Sigmoid colon (tissue), 7 donors: ENCODE measurements around the gene AXIN1. TPM values are rescaled to one million over a fixed set of nuclear protein-coding genes. Genes with fewer than 3 reads are reported as not detected.

Experiments
- DNase-seq: peaks from one replicate; pipeline ENCODE4 v3.0.0-alpha.2; 2019
- H3K27ac ChIP-seq, 4 donors: fragments of 200-600 bp; sonication (generic); one replicate each; pipeline ENCODE4 v1.5.1; 2016 to 2019; ENCODE audit warnings: mild to moderate bottlenecking in 1 of 4
- H3K27me3 ChIP-seq, 3 donors: fragments of 200-600 bp; sonication (generic); one replicate each; pipeline ENCODE4 v1.5.1; 2019; ENCODE audit warnings: mild to moderate bottlenecking in 1 of 3
- H3K36me3 ChIP-seq, 4 donors: fragments of 200-600 bp; sonication (generic); one replicate each; pipeline ENCODE4 v1.5.1; 2016 to 2019
- H3K4me1 ChIP-seq, 4 donors: fragments of 200-600 bp; sonication (generic); one replicate each; pipeline ENCODE4 v1.5.1; 2017 to 2019
- H3K4me3 ChIP-seq, 4 donors: fragments of 200-600 bp; sonication (generic); one replicate each; pipeline ENCODE4 v1.5.1; 2017 to 2019; ENCODE audit warnings: mild to moderate bottlenecking in 2 of 4, moderate library complexity in 1 of 4
- H3K9me3 ChIP-seq, 4 donors: fragments of 200-600 bp in 3 of 4; sonication (generic) in 3 of 4; one replicate each; pipeline versions ENCODE4 v1.5.1 to v1.6.1; 2013 to 2019
- EP300 ChIP-seq, 4 donors: sonication (generic); formaldehyde crosslinking; IDR thresholded peaks; one replicate each; pipeline ENCODE4 v1.6.1; 2017; ENCODE audit warnings: antibody characterized with exemption in 4 of 4
- POLR2A ChIP-seq, 2 donors: fragments of 450-650 bp; IDR thresholded peaks; one replicate each; pipeline ENCODE4 v1.6.1; 2016; ENCODE audit warnings: antibody characterized with exemption in 2 of 2, mild to moderate bottlenecking in 2 of 2, moderate library complexity in 2 of 2
- POLR2AphosphoS5 ChIP-seq, 4 donors: sonication (generic); formaldehyde crosslinking; IDR thresholded peaks; one replicate each; pipeline ENCODE4 v1.6.1; 2017; ENCODE audit warnings: antibody characterized with exemption in 4 of 4
- WGBS, 2 donors: extraction: QIAGEN DNeasy Blood & Tissue Kit; methylation state at CpG; one replicate each; pipeline ENCODE4 v1.1.7; 2013; 5-methylcytosine and 5-hydroxymethylcytosine counted together
- intact Hi-C: fragments of 100-400 bp; cut with DNase I; formaldehyde crosslinking; loops from one replicate; pipeline ENCODE4 v1.15.1; 2023
- polyA plus RNA-seq, 3 donors: library from polyadenylated mRNA; stranded (reverse); fragments of 200-250 nt; gene quantifications; one replicate each; pipeline ENCODE4 v1.2.3, GENCODE V29; 2013
- total RNA-seq, 4 donors: library from RNA; depleted of rRNA; stranded (reverse); fragments of >200 nt; gene quantifications; one replicate each; pipeline ENCODE4 v1.1.0, GENCODE V29; 2016
- TF ChIP-seq, protein P1 (sequence below), 4 experiments: fragments of 450-650 bp in 3 of 4; fragments of 200-600 bp in 1 of 4; IDR thresholded peaks; one replicate each; pipeline ENCODE4 v1.5.1; 2016 to 2019; ENCODE audit warnings: antibody characterized with exemption in 4 of 4, mild to moderate bottlenecking in 3 of 4, moderate library complexity in 2 of 4
- donor health status: healthy with polysubstance abuse.
- donor health status: Bipolar disorder and iron deficiency.
- donor health status: healthy.

The AXIN1 gene
- total and polyA plus RNA-seq, 7 donors, result 17.9 to 33.4 (median 28.2) TPM

DNA sequence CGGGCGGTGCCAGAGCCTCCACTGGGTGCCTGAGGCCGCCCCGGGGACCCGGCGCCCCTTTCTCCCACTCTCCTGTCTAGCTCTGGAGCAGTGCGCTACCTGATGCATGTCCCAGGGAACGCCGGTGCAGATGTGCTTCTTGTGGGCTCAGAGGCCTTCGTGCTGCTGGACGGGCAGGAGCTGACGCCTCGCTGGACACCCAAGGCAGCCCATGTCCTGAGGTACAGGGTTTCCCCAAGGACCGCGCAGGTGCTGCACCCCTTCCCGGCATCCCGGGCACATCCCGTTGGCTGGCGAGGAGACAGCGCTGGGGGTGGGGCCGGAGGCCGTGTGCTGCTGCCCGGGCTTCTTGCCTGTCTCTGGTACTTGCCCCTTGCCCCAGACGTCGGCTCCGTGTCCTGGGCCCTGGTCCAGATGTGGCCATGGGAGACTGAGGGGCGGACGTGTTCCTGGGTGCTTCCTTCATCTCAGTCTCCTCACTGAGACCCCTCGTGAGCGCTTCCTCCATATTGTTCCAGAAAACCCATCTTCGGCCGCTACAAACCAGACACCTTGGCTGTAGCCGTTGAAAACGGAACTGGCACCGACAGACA lies 89.2 kb downstream of the AXIN1 start:
- peaks cover 40 to 68% (median 47%) of the 10 kb centered on the region in 4 donors for H3K36me3 ChIP-seq
- TF ChIP-seq EP300 (IDR thresholded peaks at IDR 0.05), result no peak
- TF ChIP-seq POLR2A (IDR thresholded peaks at IDR 0.05), result no peak
- no peak for TF ChIP-seq POLR2AphosphoS5 (IDR thresholded peaks at IDR 0.05)
- TF ChIP-seq, protein P1, sequence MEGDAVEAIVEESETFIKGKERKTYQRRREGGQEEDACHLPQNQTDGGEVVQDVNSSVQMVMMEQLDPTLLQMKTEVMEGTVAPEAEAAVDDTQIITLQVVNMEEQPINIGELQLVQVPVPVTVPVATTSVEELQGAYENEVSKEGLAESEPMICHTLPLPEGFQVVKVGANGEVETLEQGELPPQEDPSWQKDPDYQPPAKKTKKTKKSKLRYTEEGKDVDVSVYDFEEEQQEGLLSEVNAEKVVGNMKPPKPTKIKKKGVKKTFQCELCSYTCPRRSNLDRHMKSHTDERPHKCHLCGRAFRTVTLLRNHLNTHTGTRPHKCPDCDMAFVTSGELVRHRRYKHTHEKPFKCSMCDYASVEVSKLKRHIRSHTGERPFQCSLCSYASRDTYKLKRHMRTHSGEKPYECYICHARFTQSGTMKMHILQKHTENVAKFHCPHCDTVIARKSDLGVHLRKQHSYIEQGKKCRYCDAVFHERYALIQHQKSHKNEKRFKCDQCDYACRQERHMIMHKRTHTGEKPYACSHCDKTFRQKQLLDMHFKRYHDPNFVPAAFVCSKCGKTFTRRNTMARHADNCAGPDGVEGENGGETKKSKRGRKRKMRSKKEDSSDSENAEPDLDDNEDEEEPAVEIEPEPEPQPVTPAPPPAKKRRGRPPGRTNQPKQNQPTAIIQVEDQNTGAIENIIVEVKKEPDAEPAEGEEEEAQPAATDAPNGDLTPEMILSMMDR (IDR thresholded peaks at IDR 0.05), result no peak
- H3K4me1 ChIP-seq, result no peaks in the 10 kb centered on the region
- no peaks in the 10 kb centered on the region for H3K9me3 ChIP-seq
- no peak for DNase-seq
- H3K27me3 ChIP-seq, result no peaks in the 10 kb centered on the region
- WGBS, 2 donors, result 94 to 97% methylated on average over 35 of the region's 35 CpGs
- no peak overlapping the region for H3K27ac ChIP-seq
- intact Hi-C loops, result no loop called here
- H3K4me3 ChIP-seq, result no peak overlapping the region

DNA sequence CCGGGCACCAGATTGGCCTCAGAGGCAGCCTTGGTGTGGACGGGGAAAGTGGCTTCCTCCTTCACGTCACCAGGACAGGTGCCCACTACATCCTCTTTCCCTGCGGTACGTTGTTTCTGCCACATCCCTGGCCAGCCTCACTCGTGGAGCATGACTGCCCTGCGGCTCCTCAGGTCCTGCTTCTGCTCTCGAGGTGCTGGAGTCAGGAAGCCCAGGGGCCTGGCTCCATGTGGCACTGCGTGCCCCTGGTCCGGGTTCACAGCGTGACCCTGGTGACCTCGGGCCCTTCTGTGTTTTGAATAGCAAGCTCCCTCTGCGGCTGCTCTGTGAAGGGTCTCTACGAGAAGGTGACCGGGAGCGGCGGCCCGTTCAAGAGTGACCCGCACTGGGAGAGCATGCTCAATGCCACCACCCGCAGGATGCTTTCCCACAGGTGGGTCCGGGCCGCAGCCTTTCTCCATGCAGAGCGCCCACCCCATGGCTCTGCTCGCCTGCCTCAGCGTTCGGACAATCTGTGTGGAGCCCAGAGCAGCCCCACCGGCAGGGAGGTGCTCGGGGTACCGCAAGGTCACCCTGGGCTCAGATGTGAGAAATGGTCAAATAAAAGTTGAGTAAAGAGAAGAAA lies 90.3 kb downstream of the AXIN1 start:
- H3K4me1 ChIP-seq, result no peaks in the 10 kb centered on the region
- no peak overlapping the region for H3K27ac ChIP-seq
- intact Hi-C loops, result no loop called here
- H3K36me3 ChIP-seq, result peaks cover 40 to 68% (median 47%) of the 10 kb centered on the region in 4 donors
- TF ChIP-seq POLR2A (IDR thresholded peaks at IDR 0.05), result no peak
- TF ChIP-seq, protein P1 (IDR thresholded peaks at IDR 0.05), result no peak
- no peak for TF ChIP-seq POLR2AphosphoS5 (IDR thresholded peaks at IDR 0.05)
- no peak for TF ChIP-seq EP300 (IDR thresholded peaks at IDR 0.05)
- whole genome bisulfite sequencing, 2 donors, result 95% methylated on average over 29 of the region's 29 CpGs
- H3K27me3 ChIP-seq, result no peaks in the 10 kb centered on the region
- H3K9me3 ChIP-seq, result no peaks in the 10 kb centered on the region
- no peak overlapping the region for H3K4me3 ChIP-seq
- DNase-seq, result no peak

DNA sequence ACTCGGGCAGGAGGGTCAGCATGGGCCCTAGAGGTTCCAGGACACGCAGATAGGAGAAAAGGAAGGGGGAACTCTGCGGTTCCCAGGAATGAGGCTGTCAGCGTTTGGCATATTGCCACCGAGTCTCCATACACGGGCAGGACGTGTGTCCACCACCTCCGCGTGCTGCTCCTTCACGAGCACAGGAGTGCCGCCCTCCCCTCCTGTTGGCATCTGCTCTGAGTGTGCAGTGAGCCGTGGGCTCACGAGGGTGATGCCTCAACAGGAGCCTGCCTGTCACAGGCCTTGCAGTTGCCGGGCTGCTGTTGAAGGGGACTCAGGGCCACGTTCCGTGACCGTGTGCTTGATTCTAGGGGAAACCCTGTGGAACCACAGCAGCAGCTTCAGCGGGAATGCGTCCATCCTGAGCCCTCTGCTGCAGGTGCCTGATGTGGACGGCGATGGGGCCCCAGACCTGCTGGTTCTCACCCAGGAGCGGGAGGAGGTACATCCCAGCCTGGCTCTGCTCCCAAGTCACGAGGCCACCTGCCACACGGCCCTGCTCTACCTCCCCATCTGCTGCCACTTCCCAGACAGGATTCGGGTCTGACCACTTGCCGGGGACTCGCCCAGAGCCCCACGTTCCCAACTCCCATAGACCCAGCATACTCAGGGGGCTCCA lies 91.4 kb downstream of the AXIN1 start:
- TF ChIP-seq EP300 (IDR thresholded peaks at IDR 0.05) (no peak), POLR2A (IDR thresholded peaks at IDR 0.05) (no peak), POLR2AphosphoS5 (IDR thresholded peaks at IDR 0.05) (no peak)
- TF ChIP-seq, protein P1 (IDR thresholded peaks at IDR 0.05), result no peak
- Histone ChIP-seq H3K4me3 (no peak overlapping the region), H3K27ac (no peak overlapping the region), H3K27me3 (no peaks in the 10 kb centered on the region), H3K4me1 (no peaks in the 10 kb centered on the region), H3K9me3 (no peaks in the 10 kb centered on the region), H3K36me3 (peaks cover 40 to 76% (median 47%) of the 10 kb centered on the region in 4 donors)
- intact Hi-C loops, result no loop called here
- 89 to 91% methylated on average over 28 of the region's 28 CpGs for WGBS, 2 donors
- DNase-seq, result no peak

DNA sequence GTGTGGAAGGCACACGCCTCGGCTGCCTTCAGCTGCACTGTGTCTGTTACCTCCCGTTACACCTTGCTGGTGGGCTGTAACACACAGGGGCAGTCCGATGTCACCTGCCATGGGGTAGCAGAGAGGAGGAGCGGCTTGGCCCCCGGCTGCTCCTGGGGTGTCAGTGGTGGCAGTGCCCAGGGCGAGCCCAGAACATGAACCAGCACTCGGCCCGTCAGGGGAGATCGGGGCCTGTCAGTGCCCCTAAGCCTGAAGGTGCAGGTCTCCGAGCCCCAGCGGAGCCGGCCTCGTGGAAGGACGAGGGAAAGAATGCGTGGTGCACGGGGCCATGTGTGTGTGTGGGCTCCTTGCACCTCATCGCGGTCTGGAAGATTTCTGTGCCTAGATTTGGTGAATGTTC lies 92.2 kb downstream of the AXIN1 start:
- peaks cover 40 to 84% (median 48%) of the 10 kb centered on the region in 4 donors for H3K36me3 ChIP-seq

More for the DNA sequence above, 92.2 kb downstream of the AXIN1 start:
- 94 to 98% methylated on average over 19 of the region's 19 CpGs for whole genome bisulfite sequencing, 2 donors
- Histone ChIP-seq H3K27me3 (no peaks in the 10 kb centered on the region), H3K4me1 (no peaks in the 10 kb centered on the region), H3K4me3 (no peak overlapping the region), H3K27ac (no peak overlapping the region), H3K9me3 (no peaks in the 10 kb centered on the region)
- DNase-seq, result no peak
- intact Hi-C loops, result no loop called here
- TF ChIP-seq POLR2A (IDR thresholded peaks at IDR 0.05), result no peak
- TF ChIP-seq EP300 (IDR thresholded peaks at IDR 0.05), result no peak
- no peak for TF ChIP-seq POLR2AphosphoS5 (IDR thresholded peaks at IDR 0.05)
- TF ChIP-seq, protein P1 (IDR thresholded peaks at IDR 0.05), result no peak
